ENCODE measurements around the gene TMEM72. TPM values are rescaled to one million over a fixed set of nuclear protein-coding genes. Genes with fewer than 3 reads are reported as not detected.

TMEM72 gene
- total RNA-seq, 3 donors from 2014 or later = not detected

DNA sequence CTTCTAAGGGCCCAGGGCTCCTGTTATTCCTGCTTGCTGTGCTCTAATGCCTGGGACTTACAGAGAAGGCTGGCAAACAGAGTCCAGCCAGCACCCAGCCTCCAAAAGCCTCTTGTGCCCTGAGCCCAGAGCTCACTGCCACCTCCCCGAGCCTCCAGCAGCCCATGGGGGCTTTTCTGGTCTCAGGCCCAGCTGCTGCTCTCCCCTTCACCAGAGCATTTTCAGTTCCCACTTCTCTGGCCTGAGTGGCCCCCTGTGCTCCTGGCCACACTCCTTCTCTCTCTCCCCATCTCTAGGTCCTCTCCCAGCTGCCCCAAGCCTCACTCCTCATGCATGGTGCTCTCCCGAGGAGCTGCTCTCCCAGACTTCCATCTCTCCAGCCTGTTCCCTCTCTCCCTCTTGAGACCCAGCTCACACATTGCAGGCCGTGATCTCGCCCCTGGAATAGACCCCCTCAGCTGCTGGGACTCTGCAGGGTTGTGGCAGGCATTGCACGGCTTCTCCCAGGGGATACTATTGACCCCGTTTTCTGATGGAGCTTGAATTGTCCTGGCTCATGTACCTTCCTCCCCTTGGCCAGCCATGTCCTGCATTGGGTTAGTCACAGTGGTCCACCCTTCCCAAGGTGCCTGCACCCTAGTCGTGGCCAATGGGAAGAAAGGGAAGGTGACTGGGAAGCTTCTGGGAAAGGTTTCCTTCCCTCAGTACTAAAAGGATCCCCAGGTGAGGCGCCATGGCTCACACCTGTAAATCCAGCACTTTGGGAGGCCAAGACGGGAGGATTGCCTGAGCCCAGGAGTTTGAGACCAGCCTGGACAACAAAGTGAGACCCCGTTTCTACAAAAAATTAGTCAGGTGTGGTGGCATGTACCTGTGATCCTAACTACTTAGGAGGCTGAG, 39.4 kb downstream of the TMEM72 start:
- intact Hi-C loops (cut with DNase I; ENCODE audit: low total_unique reads) = no loop called here
- H3K27ac ChIP-seq = no peak overlapping the region

DNA sequence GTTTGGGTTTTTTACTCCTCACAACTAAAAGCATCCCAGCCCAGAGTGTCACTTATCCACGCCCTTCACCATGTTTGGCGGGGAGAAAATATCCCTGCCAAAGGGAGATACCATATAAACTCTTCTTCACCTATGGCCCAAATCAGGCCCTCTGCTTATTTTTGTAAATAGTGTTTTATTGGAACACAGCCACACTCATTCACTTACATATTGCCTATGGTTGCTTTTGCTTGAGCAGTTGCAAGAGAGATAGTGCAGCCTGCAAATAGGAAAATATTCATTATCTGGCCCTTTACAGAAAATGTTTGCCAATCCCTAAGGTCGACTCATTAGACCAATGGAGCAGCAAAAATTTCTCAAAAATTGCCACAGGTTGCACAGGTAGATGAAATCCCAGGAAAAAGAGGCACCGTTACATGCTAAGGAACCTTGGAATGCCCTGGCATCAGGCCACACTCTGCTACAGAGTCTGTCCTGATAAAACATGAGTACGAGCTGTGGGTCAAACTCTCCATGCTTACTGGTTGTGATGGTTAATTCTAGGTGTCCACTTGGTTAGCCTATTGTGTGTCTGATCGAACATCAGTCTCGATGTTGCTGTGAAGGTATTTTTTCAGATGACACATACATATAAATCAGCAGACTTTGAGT, 40.6 kb downstream of the TMEM72 start:
- intact Hi-C loops (cut with DNase I; ENCODE audit: low total_unique reads) = no loop called here
- TF ChIP-seq, protein P1, sequence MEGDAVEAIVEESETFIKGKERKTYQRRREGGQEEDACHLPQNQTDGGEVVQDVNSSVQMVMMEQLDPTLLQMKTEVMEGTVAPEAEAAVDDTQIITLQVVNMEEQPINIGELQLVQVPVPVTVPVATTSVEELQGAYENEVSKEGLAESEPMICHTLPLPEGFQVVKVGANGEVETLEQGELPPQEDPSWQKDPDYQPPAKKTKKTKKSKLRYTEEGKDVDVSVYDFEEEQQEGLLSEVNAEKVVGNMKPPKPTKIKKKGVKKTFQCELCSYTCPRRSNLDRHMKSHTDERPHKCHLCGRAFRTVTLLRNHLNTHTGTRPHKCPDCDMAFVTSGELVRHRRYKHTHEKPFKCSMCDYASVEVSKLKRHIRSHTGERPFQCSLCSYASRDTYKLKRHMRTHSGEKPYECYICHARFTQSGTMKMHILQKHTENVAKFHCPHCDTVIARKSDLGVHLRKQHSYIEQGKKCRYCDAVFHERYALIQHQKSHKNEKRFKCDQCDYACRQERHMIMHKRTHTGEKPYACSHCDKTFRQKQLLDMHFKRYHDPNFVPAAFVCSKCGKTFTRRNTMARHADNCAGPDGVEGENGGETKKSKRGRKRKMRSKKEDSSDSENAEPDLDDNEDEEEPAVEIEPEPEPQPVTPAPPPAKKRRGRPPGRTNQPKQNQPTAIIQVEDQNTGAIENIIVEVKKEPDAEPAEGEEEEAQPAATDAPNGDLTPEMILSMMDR (IDR thresholded peaks at IDR 0.05) = no peak
- TF ChIP-seq POLR2AphosphoS5 (IDR thresholded peaks at IDR 0.05) (no peak), POLR2A (IDR thresholded peaks at IDR 0.05) (no peak)
- Histone ChIP-seq H3K27ac (no peak overlapping the region), H3K9me3 (no peaks in the 10 kb centered on the region), H3K27me3 (no peaks in the 10 kb centered on the region), H3K36me3 (no peaks in the 10 kb centered on the region), H3K4me3 (no peak overlapping the region), H3K4me1 (no peaks in the 10 kb centered on the region)
- DNase-seq (ENCODE audit: low spot score in 2 of 2) = no peak

More for the DNA sequence above, 39.4 kb downstream of the TMEM72 start:
- Histone ChIP-seq H3K4me3 (no peak overlapping the region), H3K36me3 (no peaks in the 10 kb centered on the region), H3K4me1 (no peaks in the 10 kb centered on the region), H3K27me3 (no peaks in the 10 kb centered on the region), H3K9me3 (no peaks in the 10 kb centered on the region)
- no peak for DNase-seq (ENCODE audit: low spot score in 2 of 2)
- TF ChIP-seq POLR2A (IDR thresholded peaks at IDR 0.05) = no peak
- TF ChIP-seq, protein P1 (IDR thresholded peaks at IDR 0.05) = no peak
- no peak for TF ChIP-seq POLR2AphosphoS5 (IDR thresholded peaks at IDR 0.05)

DNA sequence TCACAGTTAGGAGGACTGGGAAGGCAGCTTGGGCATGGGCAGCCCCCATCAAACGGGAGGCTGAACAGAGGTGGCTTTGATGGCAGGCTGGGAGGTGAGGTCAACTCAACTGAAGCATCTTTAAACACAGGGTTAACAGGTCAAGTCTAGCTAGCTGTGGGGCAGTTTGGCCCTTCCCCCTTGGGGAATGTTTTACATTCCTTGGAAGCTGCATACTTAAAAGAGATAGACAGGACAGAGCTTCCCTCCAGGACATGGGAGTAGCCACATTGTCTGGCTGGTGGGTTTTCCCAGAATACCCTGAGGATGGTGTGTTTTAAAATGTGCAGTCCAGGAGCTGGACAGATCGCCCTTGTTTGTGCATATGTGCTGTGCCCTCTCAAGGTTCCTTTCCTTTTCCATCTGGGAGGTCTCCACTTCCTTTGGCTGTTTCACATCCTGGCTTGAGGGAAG, 41.7 kb downstream of the TMEM72 start:
- Histone ChIP-seq H3K4me3 (no peak overlapping the region), H3K27ac (no peak overlapping the region), H3K36me3 (no peaks in the 10 kb centered on the region), H3K9me3 (no peaks in the 10 kb centered on the region), H3K27me3 (no peaks in the 10 kb centered on the region), H3K4me1 (no peaks in the 10 kb centered on the region)
- DNase-seq (ENCODE audit: low spot score in 2 of 2) = no peak
- intact Hi-C loops (cut with DNase I; ENCODE audit: low total_unique reads) = no loop called here
- TF ChIP-seq, protein P1 (IDR thresholded peaks at IDR 0.05) = no peak
- TF ChIP-seq POLR2A (IDR thresholded peaks at IDR 0.05) (no peak), POLR2AphosphoS5 (IDR thresholded peaks at IDR 0.05) (no peak)

DNA sequence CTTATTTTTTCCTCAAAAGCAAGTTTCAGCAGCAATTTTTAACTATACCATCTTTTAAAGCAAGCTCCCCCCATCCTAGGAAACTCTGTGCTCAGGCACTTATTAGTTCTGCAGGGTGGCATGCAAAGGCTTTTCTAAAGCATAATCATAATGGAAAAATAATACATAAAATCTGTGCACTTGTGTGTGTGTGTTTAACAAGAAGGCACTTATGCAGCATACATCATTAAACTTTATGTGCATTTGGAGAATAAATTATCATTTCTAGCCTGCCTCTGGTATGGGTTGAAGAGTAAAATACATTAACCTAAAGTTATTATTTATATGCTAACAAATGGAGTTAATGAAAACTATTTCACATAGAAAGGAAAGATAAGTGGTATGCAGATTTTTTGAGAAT, 42.9 kb downstream of the TMEM72 start:
- DNase-seq (ENCODE audit: low spot score in 2 of 2) = no peak

More for the DNA sequence above, 42.9 kb downstream of the TMEM72 start:
- no peak for TF ChIP-seq POLR2A (IDR thresholded peaks at IDR 0.05)
- TF ChIP-seq, protein P1 (IDR thresholded peaks at IDR 0.05) = no peak
- no peak for TF ChIP-seq POLR2AphosphoS5 (IDR thresholded peaks at IDR 0.05)
- Histone ChIP-seq H3K4me3 (no peak overlapping the region), H3K27me3 (no peaks in the 10 kb centered on the region), H3K27ac (no peak overlapping the region), H3K36me3 (no peaks in the 10 kb centered on the region), H3K9me3 (no peaks in the 10 kb centered on the region), H3K4me1 (no peaks in the 10 kb centered on the region)
- intact Hi-C loops (cut with DNase I; ENCODE audit: low total_unique reads) = no loop called here

Measured in breast epithelium (tissue), 4 donors.